T-helper 1 cell treated with Interleukin-12 subunit alpha and Interleukin-12 subunit beta and Interleukin-4 antibody, amounts not matched to agents 30 ng/mL and 1 ng/mL, for 36 hours (primary cell): ENCODE data around the gene DCAF5. TPM values are rescaled to one million over a fixed set of nuclear protein-coding genes. Genes with fewer than 3 reads are reported as not detected.
"Not testable (repeated sequence)": the region's sequence is repeated elsewhere in the genome, so short reads cannot be mapped to it uniquely, and the experiment has no call there.

Experiments
- intact Hi-C: fragments of 100-400 bp; cut with micrococcal nuclease; formaldehyde crosslinking; loops from one replicate; pipeline ENCODE4 v1.15.1; 2024
- total RNA-seq: library from RNA; stranded (reverse); gene quantifications from 2 replicates; pipeline ENCODE4 v1.2.3, GENCODE V29; 2022

Gene DCAF5
- total RNA-seq, 1 donor from 2014 or later, result 49.5 TPM

- intact Hi-C loops, result no loop called here
These were observed 76.6 kb downstream of the DCAF5 start for GRCh38 chr14:69076341-69076740.

- intact Hi-C loops, result no loop called here
These were observed 79.0 kb downstream of the DCAF5 start for GRCh38 chr14:69073915-69074314.

- intact Hi-C loops, result no loop called here
These were observed 79.5 kb downstream of the DCAF5 start for GRCh38 chr14:69073429-69073828.

GRCh38 chr14:69072584-69072983, 80.3 kb downstream of the DCAF5 start:
- intact Hi-C loops, result no loop called here

- intact Hi-C loops, result no loop called here
These were observed 84.0 kb downstream of the DCAF5 start for GRCh38 chr14:69068744-69069421.

GRCh38 chr14:69066396-69067171, 86.3 kb downstream of the DCAF5 start:
- intact Hi-C loops, result no loop called here

- intact Hi-C loops, result not testable (repeated sequence)
These were observed 87.0 kb downstream of the DCAF5 start for GRCh38 chr14:69065934-69066333.

- intact Hi-C loops, result no loop called here
These were observed 88.3 kb downstream of the DCAF5 start for GRCh38 chr14:69064596-69064995.

GRCh38 chr14:69059658-69060623, 93.0 kb downstream of the DCAF5 start:
- intact Hi-C loops, result no loop called here

GRCh38 chr14:69055999-69056788, 96.7 kb downstream of the DCAF5 start:
- intact Hi-C loops, result no loop called here

GRCh38 chr14:69055125-69055524, 97.8 kb downstream of the DCAF5 start:
- intact Hi-C loops, result no loop called here

GRCh38 chr14:69054030-69054429, 98.9 kb downstream of the DCAF5 start:
- intact Hi-C loops, result no loop called here

- intact Hi-C loops, result no loop called here
These were observed 100.7 kb downstream of the DCAF5 start for GRCh38 chr14:69052181-69052601.

GRCh38 chr14:69050240-69051184, 102.4 kb downstream of the DCAF5 start:
- intact Hi-C loops, result no loop called here

GRCh38 chr14:69049675-69050074, 103.2 kb downstream of the DCAF5 start:
- intact Hi-C loops, result no loop called here

GRCh38 chr14:69048456-69048855, 104.5 kb downstream of the DCAF5 start:
- intact Hi-C loops, result no loop called here

- intact Hi-C loops, result no loop called here
These were observed 105.7 kb downstream of the DCAF5 start for GRCh38 chr14:69047255-69047654.

- intact Hi-C loops, result no loop called here
These were observed 106.5 kb downstream of the DCAF5 start for GRCh38 chr14:69046476-69046860.

- intact Hi-C loops, result no loop called here
These were observed 107.0 kb downstream of the DCAF5 start for GRCh38 chr14:69045857-69046475.
